ENCODE measurements around the gene ALDH1B1.

DNA sequence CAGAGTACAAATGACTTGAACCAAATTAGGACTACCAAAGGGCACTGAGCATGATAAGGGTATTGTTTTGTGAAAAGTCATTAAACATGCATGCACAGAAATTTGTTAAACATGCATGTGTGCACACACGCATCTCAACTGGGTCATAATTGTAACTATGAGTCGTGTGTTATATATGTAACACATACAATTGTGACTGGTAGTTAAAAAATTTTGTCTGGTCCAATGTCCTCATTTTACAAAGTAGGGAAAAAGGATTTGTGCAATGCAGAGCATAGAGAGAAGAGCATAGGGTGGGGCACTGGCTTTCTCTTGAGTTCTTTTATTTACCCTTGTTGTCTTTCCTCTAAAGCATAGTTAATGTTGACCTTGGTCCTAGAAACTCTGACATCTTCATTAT is 51.1 kb downstream of the ALDH1B1 start:
- TF ChIP-seq, protein P1, sequence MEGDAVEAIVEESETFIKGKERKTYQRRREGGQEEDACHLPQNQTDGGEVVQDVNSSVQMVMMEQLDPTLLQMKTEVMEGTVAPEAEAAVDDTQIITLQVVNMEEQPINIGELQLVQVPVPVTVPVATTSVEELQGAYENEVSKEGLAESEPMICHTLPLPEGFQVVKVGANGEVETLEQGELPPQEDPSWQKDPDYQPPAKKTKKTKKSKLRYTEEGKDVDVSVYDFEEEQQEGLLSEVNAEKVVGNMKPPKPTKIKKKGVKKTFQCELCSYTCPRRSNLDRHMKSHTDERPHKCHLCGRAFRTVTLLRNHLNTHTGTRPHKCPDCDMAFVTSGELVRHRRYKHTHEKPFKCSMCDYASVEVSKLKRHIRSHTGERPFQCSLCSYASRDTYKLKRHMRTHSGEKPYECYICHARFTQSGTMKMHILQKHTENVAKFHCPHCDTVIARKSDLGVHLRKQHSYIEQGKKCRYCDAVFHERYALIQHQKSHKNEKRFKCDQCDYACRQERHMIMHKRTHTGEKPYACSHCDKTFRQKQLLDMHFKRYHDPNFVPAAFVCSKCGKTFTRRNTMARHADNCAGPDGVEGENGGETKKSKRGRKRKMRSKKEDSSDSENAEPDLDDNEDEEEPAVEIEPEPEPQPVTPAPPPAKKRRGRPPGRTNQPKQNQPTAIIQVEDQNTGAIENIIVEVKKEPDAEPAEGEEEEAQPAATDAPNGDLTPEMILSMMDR (IDR thresholded peaks at IDR 0.05), result no peak
- TF ChIP-seq POLR2A (IDR thresholded peaks at IDR 0.05), result no peak
